NCI-H510A treated with DMSO at 0.1 percent for 48 hours (cell line): Measurements from ENCODE around the gene EPAS1.
"Not testable (repeated sequence)": the region's sequence is repeated elsewhere in the genome, so short reads cannot be mapped to it uniquely, and the experiment has no call there.

Experiments used
- DNase-seq: peaks from one replicate; lab custom pipeline; 2025; lab: John Stamatoyannopoulos, UW

The EPAS1 gene

DNA sequence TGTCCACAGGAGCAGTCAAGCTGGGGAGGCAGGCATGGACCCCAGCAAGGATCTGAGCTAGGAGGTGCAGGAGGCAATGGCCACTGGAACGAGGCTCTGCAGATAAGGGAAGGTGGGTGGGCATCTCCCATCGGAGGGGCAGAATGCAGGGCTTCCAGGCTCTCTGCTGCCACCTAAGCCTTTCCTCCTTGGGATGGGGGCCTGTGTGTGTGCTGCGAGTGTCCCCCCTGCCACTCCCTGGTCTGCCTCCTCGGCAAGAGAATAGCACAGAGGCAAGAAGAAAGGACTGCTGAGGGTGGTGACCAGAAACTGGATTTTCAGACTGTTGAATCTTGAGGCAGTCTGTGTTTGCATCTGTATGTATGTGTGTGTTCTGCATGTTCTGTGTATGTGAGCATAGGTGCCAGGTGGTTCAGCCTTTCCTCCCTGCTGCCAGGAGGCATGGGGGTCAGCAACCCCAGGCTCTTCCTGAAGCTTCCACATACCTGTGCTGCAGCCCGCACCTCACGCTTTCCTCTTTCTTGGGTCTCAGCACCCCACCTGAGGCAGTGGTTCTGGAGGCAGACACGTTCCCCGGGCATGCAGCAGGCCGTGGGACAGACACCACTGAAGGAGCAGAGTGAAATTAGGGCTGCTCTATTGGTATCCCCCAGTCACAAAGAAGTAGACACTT is 86.7 kb downstream of the EPAS1 start:
- DNase-seq, result no peak

DNA sequence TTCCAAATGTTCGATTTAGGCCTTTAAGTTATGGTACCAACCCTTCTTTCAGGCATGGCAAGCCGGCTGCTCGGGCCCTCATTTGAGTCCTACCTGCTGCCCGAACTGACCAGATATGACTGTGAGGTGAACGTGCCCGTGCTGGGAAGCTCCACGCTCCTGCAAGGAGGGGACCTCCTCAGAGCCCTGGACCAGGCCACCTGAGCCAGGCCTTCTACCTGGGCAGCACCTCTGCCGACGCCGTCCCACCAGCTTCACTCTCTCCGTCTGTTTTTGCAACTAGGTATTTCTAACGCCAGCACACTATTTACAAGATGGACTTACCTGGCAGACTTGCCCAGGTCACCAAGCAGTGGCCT is 87.2 kb downstream of the EPAS1 start:
- DNase-seq, result no peak

DNA sequence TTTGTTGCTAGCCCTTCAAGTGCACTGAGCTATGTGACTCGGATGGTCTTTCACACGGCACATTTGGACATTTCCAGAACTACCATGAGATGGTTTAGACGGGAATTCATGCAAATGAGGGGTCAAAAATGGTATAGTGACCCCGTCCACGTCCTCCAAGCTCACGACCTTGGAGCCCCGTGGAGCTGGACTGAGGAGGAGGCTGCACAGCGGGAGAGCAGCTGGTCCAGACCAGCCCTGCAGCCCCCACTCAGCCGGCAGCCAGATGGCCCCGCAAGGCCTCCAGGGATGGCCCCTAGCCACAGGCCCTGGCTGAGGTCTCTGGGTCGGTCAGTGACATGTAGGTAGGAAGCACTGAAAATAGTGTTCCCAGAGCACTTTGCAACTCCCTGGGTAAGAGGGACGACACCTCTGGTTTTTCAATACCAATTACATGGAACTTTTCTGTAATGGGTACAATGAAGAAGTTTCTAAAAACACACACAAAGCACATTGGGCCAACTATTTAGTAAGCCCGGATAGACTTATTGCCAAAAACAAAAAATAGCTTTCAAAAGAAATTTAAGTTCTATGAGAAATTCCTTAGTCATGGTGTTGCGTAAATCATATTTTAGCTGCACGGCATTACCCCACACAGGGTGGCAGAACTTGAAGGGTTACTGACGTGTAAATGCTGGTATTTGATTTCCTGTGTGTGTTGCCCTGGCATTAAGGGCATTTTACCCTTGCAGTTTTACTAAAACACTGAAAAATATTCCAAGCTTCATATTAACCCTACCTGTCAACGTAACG is 88.8 kb downstream of the EPAS1 start:
- DNase-seq, result no peak

DNA sequence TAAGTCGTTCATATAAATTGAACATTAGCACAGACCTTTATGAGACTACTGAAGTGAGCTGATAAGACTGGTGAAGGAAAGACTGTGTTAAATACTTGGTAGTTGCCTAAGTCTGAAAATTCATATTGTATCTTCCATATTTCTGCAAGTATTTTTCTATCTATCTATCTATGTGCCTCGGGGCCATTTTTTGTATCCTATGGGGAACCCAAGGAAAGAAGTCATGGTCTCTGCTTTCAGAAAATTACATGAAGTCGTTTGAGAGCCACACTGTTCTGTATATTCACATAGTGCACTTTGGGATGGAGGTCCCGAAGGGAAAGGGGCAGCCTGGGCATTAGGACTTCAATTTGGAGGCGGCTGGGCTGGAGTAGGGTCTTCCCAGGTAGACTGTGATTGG is 89.6 kb downstream of the EPAS1 start:
- DNase-seq, result no peak

DNA sequence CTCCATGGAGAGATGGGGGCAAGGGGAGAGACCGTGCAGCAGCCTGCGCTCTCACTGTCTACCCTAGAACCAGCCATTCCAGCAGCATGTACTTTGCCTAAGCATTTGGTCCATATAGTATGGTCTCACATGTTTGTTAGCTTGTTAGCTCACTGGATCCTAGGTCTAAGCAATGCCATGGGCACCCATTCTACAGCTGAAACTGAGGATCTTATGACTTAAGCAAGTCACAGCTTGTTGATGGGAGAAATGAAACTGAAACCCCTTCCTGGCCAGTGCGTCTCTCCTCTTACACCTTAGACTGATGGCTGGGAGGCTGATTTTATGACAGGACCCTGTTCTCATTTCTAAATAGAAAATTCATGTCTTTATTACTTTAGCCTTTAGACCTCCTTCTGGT is 90.1 kb downstream of the EPAS1 start:
- DNase-seq, result no peak

DNA sequence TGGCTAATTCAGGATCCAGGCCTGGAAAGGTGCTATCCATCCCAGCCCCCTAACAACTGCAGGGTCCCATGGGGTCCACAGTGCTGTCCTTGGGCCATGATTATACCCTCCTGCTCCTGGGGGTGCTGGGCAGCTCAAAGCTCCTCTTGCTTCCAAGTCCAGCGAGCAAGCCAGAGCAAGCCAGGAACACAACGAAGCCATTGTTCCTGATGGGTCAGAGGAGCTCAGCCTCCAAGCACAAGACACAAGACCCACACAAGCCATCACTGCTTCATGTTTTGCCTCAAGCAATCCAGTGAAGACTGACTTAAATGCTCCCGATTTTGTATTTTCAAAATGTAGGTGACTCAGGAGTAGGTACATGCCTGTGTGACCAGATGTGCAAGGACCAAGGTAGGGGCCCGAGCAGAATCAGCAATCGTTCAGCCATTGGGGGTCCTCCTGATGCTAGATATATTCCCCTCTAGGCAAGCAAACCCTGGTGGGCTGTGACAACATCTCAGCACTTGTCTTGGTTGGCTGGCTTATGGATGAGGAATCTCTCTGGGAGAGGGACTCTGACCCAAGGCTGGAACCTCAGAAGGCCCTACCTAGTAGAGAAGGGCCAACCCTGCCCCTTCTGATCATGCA is 90.8 kb downstream of the EPAS1 start:
- no peak for DNase-seq

DNA sequence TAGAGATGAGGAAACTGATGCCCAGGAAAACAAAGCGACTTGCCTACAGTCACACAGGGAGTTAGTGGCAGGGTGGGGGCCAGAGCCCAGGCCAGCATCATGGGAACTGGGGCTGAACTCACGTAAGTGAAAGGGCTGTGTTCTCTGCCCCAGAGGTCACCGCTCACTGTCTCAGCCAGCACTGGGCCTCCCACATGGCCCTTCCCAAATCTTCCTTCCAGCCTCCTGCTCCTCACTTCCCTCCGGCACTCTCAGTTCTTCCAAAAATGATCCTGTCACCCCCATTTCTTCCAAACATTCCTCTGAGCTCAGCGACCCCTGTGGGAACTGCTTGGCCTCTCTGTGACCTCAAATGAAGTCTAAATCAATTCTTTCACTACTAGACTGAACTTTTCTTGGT is 91.7 kb downstream of the EPAS1 start:
- DNase-seq, result no peak

DNA sequence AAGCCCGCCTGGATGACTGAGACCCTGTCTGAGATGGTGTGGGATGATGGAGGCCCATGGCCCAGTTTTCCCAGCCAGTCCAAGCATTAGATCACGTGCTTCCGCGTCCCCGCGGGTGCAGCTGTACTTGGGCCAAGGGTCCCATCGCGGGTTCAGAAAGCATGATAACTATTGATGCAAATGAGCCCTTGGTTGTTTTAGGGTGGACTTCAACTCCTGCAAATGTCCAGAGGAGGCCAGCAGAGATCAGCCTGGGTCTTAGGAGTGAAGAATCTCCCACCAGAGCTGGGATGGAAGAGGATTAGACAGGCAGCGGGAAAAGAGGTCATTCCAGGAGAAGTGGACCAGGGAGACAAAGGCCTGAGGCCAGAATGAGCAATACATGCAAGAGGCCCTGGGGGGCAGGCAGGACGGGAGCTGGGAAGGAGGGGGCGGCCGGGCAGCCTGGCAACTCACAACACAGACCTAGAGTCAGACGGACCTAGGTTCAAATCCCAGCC is 92.3 kb downstream of the EPAS1 start:
- DNase-seq, result no peak

DNA sequence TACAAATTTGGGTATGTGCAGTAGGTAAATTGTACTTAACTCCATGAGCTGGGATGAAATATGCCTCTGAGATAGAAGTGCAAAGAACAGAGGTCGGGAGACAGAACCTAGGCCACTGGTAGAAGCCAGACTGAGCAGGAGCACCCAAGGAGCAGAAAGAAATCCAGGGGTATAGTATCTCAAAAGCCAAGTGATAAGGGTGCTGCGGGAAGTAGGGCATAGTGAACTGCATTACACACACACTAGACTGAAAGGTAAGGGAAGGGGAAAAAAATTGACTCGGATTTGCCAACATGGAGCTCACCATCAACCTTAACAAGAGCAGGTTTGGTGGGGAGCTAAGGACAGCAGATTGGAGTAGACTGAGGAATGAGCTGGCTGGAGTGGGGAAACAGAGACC is 92.8 kb downstream of the EPAS1 start:
- no peak for DNase-seq

DNA sequence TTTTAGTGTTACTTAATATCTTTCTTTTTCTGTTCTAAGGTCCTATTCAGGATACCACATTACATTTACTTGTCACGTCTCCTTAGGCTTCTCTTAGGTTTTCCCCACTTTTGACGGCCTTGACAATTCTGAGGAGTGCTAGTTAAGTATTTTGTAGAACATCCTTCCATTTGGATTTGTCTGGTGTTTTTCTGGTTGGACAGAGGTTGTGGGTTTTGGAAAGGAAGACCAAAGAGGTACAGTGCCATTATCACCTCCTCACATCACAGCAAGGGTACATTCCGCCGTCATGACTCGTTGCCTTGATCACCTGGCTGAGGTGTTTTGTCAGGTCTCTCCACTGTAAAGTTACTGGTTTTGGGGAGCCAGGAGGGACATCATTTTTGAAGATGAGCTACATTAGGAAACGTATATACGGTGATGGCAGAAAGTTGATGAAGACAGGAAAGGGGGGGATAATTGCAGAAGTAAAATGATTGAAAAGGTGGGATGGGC is 93.7 kb downstream of the EPAS1 start:
- DNase-seq, result no peak

DNA sequence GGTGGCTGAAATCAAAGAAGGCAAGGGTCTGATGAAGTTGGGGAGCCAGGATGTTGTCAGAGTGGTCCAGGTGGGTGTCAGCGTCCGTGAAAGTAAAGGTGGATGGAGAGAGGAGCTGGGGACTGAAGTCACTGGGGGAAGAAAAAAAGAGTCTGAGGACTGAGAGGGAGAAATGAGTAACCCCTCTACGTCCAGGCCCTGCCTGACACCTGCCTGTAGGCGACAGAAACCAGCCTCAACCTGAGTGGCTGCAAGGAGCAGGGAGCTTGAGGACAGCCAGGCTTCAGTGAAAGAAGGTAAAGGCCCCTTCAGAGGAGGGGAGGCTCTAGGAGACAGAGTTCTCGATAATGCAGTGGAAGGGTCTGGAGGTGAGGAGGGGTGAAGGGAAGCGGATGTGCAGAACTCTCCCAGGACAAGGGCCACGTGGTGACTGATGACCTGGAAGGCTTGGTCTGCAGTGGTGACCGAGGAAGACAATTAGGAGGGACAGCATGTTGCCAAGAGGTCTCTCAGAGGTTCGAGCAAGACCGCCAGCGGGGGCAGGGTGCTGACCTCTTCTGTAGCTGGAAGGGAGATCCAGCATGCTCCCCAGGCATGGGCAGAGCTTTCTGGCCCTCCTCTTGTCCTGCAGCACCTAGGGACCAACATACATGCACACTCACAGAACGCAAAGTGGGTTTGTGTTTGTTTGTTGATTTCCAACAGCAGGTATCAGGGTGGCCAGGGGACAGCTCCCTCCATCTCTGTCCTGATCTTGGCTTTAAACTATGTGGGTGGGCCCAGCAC is 95.5 kb downstream of the EPAS1 start:
- no peak for DNase-seq

DNA sequence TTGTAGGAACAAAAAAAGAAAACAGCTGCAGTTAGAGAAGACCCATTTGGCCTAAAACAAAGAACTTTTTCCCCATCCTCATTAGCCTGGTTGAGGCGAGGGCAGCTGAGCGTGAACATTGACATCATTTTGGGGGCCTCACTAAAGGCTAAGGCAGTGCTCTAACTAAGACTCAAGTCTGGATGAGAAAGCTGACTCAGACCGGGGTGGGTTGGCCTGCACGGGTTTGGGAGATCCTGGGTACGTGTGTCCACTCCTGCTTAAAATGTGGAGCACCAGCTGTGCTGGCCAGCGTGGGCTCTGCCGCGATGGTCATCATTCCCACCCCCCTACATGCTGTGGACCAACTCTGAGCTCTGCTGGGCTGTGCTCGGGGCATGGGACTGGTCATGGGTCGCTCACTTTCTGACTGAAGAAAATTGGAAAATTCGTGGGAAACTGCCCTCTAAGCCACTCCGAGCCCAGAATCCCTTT is 96.2 kb downstream of the EPAS1 start:
- no peak for DNase-seq

DNA sequence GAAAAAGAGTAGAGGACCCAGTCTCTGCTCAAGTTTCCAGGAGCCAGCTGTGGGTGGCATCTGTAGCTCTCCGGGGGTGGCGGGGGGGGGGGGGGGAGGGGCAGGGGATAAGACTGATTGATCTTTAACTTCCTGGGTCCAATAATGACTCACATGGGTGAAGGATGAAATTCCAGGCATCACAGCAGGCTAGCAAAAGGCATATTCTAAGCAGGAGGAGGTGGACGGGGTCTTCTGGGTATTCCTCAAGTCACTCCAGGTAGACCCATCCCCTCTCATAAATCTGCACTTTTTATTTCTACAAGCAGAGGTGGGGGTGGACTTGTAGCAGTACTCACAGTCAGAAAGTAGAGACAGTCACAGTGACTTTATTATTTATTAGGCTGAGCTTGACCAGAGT is 96.7 kb downstream of the EPAS1 start:
- DNase-seq, result no peak

DNA sequence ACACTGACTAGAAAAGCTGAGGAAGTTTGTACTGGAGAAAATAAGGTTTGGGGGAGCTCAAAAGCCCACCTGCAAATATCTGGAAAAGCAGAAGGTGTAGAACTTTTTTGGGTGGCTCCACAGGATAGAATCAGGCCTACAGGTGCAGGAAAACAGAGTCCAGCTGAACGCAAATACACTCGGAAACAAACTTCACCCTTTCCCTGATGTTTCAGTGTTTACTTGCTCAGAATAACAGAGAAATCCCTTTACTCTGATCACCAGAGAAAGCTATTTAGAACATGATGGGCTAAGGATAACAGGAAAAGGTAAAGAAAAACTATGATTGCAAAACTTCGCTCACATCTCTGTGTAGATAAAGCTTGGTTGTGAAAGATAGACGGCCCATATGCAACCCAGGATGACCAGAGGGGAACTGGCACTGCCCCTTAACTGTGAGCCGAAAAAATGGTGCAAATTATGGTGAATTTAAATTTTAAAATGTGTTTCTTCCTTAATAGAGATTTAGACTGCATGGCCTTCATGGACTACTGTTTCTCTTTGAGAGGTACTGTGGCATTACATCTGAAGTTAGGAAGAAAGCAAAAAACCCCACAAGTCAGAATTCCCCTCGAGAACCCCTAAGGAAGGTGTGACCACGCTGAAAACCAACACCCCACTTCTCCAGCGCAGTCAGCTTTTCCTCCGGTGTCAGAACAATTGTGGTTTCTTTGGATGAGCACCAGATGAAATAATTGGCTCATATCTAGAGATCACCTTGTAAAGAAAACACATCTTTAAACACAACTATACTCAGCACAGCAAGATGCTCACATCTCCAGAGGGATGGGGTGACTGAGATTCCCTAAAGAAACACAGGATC is 97.7 kb downstream of the EPAS1 start:
- DNase-seq, result no peak

DNA sequence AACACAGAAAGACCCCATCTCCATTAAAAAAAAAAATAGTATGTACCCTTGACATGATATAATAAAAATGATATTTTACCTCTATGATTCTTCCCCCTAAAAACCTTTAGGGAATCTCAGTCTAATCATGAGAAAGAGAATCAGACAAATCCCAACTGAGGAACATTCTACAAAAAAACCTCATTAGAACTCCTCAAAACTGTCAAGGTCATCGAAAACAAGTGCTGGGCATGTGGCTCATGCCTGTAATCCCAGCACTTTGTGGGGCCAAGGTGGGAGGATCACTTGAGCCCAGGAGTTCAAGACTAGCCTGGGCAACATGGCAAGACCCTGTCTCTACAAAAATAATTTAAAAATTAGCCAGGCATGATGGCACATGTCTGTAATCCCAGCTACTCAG is 98.5 kb downstream of the EPAS1 start:
- DNase-seq, result not testable (repeated sequence)

DNA sequence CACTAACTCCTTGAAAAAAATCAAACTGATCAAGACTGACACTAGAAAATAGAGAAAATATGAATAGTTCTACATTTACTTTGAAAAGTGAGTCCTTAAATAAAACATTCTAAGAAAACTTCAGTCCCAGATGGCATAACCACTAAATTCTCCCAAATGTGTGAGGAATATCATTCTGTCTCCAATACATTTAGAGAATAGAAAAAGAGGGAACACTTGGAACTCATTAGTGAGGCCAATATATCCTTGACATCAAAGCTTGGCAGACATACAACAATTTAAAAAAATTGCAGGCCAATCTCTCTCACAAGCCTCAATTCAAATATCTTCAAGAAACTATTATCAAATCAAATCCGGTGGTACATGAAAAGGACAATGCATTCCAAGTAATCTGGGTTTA is 102.8 kb downstream of the EPAS1 start:
- DNase-seq, result no peak

DNA sequence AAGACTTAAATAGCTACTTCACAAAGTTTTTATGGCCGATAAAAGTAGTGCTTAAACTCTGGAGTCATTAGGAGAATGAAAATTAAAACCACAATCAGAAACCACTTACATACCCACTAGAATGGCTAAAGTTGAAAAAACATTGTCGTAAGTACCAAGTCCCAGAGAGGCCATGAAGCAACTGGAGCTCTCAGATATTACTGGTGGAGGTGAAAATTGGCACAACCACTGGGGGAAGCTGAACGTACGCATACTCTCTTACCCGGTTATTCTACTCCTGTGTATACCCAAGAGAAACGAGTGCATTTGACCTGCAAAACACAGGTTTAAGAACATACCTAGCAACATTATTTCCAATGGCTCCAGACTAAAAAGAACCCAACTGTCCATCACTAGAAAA is 105.7 kb downstream of the EPAS1 start:
- DNase-seq, result no peak

DNA sequence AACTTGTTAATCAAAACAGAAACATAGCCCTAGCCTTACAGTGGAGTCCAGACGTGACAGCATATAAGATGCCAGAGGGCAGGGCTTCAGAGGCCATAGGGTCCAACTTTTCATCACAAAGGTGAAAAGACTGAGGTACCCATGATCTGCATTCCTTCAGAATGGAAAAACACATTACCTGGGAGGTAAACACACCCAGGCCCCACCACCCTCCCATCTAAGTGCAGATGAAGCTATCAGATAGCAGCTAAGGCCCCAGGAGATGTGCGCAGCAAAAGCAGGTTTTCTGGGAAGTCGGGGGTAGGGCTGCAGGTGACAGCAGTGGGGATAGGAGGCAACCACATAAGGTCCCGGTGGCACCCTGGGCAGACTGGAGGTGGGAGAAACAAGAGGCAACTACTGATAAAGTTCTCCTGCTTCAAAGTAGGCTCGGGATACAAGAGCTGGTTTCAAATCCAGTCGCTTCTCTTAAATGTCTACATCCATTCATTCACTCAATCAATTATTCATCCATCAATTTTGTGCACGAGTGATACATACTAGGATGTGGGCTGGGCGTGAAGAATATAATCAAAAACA is 107.1 kb downstream of the EPAS1 start:
- no peak for DNase-seq

DNA sequence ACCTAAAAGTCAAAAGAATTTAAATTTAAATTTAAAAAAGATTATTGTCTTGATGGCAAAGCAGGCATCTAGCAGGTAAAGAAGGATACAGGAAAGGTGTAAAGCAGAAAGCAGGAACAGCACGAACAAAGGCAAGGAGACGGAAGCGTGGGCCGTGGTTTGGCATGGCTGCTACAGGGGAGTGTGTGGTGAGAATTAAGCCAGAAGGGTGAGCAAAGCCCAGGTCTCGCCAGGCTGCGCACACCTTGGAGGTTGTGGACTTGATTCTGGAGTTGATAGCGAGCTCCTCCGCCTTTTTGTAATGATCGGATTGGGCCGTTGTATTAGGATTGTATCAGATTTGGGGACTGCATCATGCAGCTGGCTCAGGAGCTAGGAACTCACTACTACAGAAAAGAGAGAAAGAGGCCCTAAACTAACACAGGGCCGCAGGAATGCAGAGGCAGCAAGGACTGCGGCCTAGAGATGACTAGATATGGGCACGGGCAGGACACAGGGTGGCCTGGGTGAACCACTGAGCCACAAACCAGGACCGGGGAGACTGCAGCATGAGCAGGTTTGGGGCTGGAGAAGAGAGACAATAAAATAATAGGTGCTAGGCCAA is 110.7 kb downstream of the EPAS1 start:
- DNase-seq, result no peak

DNA sequence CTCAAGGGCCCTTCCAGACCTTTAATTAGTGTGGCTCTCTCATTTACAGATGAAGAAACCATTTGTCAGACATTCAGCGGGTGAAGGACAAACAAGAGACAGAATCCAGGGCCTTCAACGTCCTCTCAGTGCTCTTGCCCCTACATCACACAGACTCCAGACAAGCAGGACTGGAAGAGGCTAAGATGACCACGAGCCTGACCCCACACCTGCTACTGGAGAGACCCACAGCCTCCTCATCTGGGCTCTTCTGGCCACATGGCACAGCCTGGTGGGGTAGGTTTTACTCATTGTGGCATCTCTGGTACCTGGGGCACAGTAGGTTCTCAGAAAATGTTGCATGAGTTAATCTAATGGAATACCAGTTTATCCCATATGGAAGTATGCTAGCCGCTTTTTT is 112.5 kb downstream of the EPAS1 start:
- no peak for DNase-seq
